ENCODE data around the gene SMCO3. TPM values are rescaled to one million over a fixed set of nuclear protein-coding genes. Genes with fewer than 3 reads are reported as not detected.

Gene SMCO3
- total and polyA plus RNA-seq, 2 of the 13 experiments (the other 11 are each of a cell fraction or from before 2014, with no cell fraction given), result 0.29 to 0.42 TPM

DNA sequence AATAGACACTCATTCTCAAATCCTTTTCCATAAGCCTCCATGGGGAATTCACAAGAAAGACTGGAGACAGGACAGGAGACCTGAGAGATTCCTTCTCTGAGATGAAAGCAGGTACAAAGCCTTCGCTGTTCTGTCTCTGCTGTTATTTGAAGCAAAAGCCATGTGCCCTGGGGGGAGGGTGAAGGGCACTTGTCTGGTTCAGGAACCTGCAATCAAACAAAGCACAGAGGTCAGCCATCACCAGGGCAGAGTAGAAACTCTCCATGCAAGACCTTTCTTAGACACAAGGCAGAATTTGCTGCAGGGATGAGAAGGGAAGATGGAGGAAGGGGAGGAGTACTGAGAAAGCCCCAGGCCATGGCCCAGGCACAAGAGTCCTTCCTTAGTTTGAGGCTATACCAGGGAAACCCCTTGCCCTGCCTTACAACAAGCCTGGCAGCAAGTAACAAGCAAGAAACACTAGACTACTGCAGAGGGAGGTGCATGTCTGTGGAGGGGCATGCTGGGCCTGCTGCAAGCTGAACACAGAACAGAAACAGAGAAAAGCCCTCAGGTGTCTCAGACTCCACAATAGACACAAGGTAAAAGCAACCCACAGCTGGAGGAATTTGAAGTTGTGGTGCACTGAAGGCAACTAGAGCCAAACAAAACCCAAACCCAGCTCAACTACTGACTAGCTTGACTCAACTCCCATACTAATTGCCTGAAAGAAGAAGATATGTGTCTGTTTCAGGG lies 37.1 kb upstream of the SMCO3 start:
- CTCF ChIA-PET (ENCODE audit: low intra/inter-chr PET ratio, low total read pairs), result no interaction called here

DNA sequence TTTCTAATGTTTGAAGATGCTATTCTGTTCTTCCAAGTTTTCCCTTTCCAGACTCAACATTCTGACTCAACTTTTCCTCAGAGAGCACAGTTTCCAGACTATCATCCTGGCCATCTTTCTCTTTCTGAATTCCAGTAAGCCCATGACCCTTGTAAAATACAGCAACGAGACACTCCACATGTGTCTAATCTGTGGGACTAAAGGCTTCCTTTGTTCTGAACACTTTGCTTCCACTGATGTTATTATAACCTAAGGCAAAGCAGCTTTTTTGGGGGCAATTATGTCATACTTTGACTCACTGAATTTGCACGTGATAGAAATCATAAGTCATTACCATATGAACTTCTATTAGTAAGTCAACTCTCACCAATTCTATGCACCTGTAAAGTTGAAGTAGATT lies 35.7 kb upstream of the SMCO3 start:
- H3K9me3 ChIP-seq (ENCODE audit: low read length), result no peaks in the 10 kb centered on the region
- no TSS peak for BruUV-seq (replicated peaks)
- TF ChIP-seq, protein P1, sequence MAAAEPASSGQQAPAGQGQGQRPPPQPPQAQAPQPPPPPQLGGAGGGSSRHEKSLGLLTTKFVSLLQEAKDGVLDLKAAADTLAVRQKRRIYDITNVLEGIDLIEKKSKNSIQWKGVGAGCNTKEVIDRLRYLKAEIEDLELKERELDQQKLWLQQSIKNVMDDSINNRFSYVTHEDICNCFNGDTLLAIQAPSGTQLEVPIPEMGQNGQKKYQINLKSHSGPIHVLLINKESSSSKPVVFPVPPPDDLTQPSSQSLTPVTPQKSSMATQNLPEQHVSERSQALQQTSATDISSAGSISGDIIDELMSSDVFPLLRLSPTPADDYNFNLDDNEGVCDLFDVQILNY (CRISPR knock-in tag; conservative IDR thresholded peaks at IDR 0.05), result no peak
- no peak for TF ChIP-seq RFXAP (CRISPR knock-in tag; IDR thresholded peaks at IDR 0.05; ENCODE audit: borderline replicate concordance)
- no peak for TF ChIP-seq ZNF615 (CRISPR knock-in tag; IDR thresholded peaks at IDR 0.05; ENCODE audit: borderline replicate concordance)
- ChIA-PET POLR2A (no interaction called here), CTCF (ENCODE audit: low intra/inter-chr PET ratio, low total read pairs) (no interaction called here)
- no peak overlapping the region for H3K9ac ChIP-seq (ENCODE audit: insufficient read depth, low read depth, low read length)
- no peaks in the 10 kb centered on the region for H3K79me2 ChIP-seq (ENCODE audit: insufficient read depth, low read length)
- H3K4me3 ChIP-seq (replicated peaks in 1 of 3; ENCODE audit: insufficient read depth in 1 of 3, low read depth in 2 of 3, low read length in 3 of 3), result no peak overlapping the region
- in situ Hi-C loops (cut with HindIII; ENCODE audit: extremely low pct_ligation_motif_present, low pct_unique_long_range_greater_than_20kb), result no loop called here
- H3K4me1 ChIP-seq (ENCODE audit: insufficient read depth, low read length), result peaks cover 28% of the 10 kb centered on the region
- no peak overlapping the region for H3K27ac ChIP-seq (ENCODE audit: extremely low read length, insufficient read depth, low read length)
- intact Hi-C loops (cut with micrococcal nuclease; ENCODE audit: unreplicated experiment), result loop anchor here (5.0 kb wide), 1 partner anchor 88 kb away; the partner anchor contains the start of gene ERP27
- no peaks in the 10 kb centered on the region for H3K36me3 ChIP-seq (replicated peaks in 1 of 2; ENCODE audit: control insufficient read depth in 1 of 2, insufficient read depth in 2 of 2, low read length in 2 of 2)
- H3K4me2 ChIP-seq (ENCODE audit: low read depth, low read length), result no peak overlapping the region
- no peak for DNase-seq (ENCODE audit: low spot score)
- no peak for ATAC-seq
- no peaks in the 10 kb centered on the region for H3K27me3 ChIP-seq (ENCODE audit: control insufficient read depth in 1 of 2, insufficient read depth in 2 of 2, low read length in 2 of 2)
- no peaks in the 10 kb centered on the region for H4K20me1 ChIP-seq (ENCODE audit: insufficient read depth, low read length)
- no peak overlapping the region for H2AFZ ChIP-seq (ENCODE audit: low read length)
- no peak for FAIRE-seq
- WGBS (ENCODE audit: low lambda C conversion rate), result 34% methylated on average over 2 of the region's 2 CpGs

More for the DNA sequence above, 37.1 kb upstream of the SMCO3 start:
- BruUV-seq (replicated peaks), result no TSS peak
- Histone ChIP-seq H3K4me3 (replicated peaks in 1 of 3; ENCODE audit: insufficient read depth in 1 of 3, low read depth in 2 of 3, low read length in 3 of 3) (no peak overlapping the region), H3K4me2 (ENCODE audit: low read depth, low read length) (no peak overlapping the region), H3K9ac (ENCODE audit: insufficient read depth, low read depth, low read length) (no peak overlapping the region), H3K27me3 (ENCODE audit: control insufficient read depth in 1 of 2, insufficient read depth in 2 of 2, low read length in 2 of 2) (no peaks in the 10 kb centered on the region), H4K20me1 (ENCODE audit: insufficient read depth, low read length) (no peaks in the 10 kb centered on the region), H2AFZ (ENCODE audit: low read length) (no peak overlapping the region), H3K9me3 (ENCODE audit: low read length) (no peaks in the 10 kb centered on the region), H3K27ac (ENCODE audit: extremely low read length, insufficient read depth, low read length) (no peak overlapping the region), H3K79me2 (ENCODE audit: insufficient read depth, low read length) (no peaks in the 10 kb centered on the region), H3K4me1 (ENCODE audit: insufficient read depth, low read length) (peaks cover 26% of the 10 kb centered on the region), H3K36me3 (replicated peaks in 1 of 2; ENCODE audit: control insufficient read depth in 1 of 2, insufficient read depth in 2 of 2, low read length in 2 of 2) (no peaks in the 10 kb centered on the region)
- ATAC-seq, result peak; percentile 53
- no peak for DNase-seq (ENCODE audit: low spot score)
- in situ Hi-C loops (cut with HindIII; ENCODE audit: extremely low pct_ligation_motif_present, low pct_unique_long_range_greater_than_20kb) (no loop called here), intact Hi-C loops (cut with micrococcal nuclease; ENCODE audit: unreplicated experiment) (no loop called here)
- no peak for FAIRE-seq
- WGBS (ENCODE audit: low lambda C conversion rate), result 0% methylated on average over 1 of the region's 1 CpG
- POLR2A ChIA-PET, result no interaction called here
- TF ChIP-seq, protein P2, sequence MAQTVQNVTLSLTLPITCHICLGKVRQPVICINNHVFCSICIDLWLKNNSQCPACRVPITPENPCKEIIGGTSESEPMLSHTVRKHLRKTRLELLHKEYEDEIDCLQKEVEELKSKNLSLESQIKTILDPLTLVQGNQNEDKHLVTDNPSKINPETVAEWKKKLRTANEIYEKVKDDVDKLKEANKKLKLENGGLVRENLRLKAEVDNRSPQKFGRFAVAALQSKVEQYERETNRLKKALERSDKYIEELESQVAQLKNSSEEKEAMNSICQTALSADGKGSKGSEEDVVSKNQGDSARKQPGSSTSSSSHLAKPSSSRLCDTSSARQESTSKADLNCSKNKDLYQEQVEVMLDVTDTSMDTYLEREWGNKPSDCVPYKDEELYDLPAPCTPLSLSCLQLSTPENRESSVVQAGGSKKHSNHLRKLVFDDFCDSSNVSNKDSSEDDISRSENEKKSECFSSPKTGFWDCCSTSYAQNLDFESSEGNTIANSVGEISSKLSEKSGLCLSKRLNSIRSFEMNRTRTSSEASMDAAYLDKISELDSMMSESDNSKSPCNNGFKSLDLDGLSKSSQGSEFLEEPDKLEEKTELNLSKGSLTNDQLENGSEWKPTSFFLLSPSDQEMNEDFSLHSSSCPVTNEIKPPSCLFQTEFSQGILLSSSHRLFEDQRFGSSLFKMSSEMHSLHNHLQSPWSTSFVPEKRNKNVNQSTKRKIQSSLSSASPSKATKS (CRISPR knock-in tag; IDR thresholded peaks at IDR 0.05), result no peak
- TF ChIP-seq ZNF674 (CRISPR knock-in tag; IDR thresholded peaks at IDR 0.05; ENCODE audit: low read depth) (no peak), ZNF460 (CRISPR knock-in tag; IDR thresholded peaks at IDR 0.05; ENCODE audit: borderline replicate concordance) (no peak)
